Neural cell (in vitro differentiated cells): ENCODE data around the gene RFX2. TPM values are rescaled to one million over a fixed set of nuclear protein-coding genes. Genes with fewer than 3 reads are reported as not detected.
"Not testable (repeated sequence)": the region's sequence is repeated elsewhere in the genome, so short reads cannot be mapped to it uniquely, and the experiment has no call there.

Source experiments
- H2AFZ ChIP-seq: fragments of 200-600, 300-800 bp; sonication (generic), shearing (Covaris generic); 2 replicates; pipeline ENCODE4 v1.6.0; 2014; ENCODE audit warnings: low read depth, mild to moderate bottlenecking, antibody characterized with exemption, low read length, moderate library complexity
- H3F3A ChIP-seq: fragments of 200-600 bp; shearing (Covaris generic); 2 replicates; pipeline ENCODE4 v1.6.1; 2016; ENCODE audit warnings: mild to moderate bottlenecking, moderate library complexity, mixed read lengths, antibody characterized with exemption, low read length; ENCODE audit not compliant: insufficient read depth, poor library complexity, severe bottlenecking
- H3K27ac ChIP-seq: fragments of 200-600, 300-800 bp; sonication (generic), shearing (Covaris generic); 2 replicates; pipeline ENCODE4 v1.5.1; 2014; ENCODE audit warnings: mild to moderate bottlenecking, low read length, moderate library complexity
- H3K27me3 ChIP-seq: fragments of 300-800, 200-600 bp; sonication (generic), shearing (Covaris generic); 2 replicates; pipeline ENCODE4 v1.6.0; 2014; ENCODE audit warnings: mild to moderate bottlenecking, low read depth, low read length, moderate library complexity; ENCODE audit not compliant: insufficient read depth
- H3K36me3 ChIP-seq: fragments of 300-800, 200-600 bp; sonication (generic), shearing (Covaris generic); 2 replicates; pipeline ENCODE4 v1.5.1; 2014; ENCODE audit warnings: mild to moderate bottlenecking, antibody characterized with exemption, low read length, moderate library complexity; ENCODE audit not compliant: insufficient read depth
- H3K4me2 ChIP-seq: fragments of 300-800, 200-600 bp; sonication (generic), shearing (Covaris generic); 2 replicates; pipeline ENCODE4 v1.6.0; 2014; ENCODE audit warnings: mild to moderate bottlenecking, low read length
- H3K4me3 ChIP-seq: fragments of 300-800, 200-600 bp; sonication (generic), shearing (Covaris generic); 2 replicates; pipeline ENCODE4 v1.5.1; 2014; ENCODE audit warnings: mild to moderate bottlenecking, low read length, moderate library complexity
- H3K79me2 ChIP-seq: fragments of 200-600 bp; shearing (Covaris generic); replicated peaks from 2 replicates; pipeline ENCODE4 v1.6.0; 2014; ENCODE audit warnings: mild to moderate bottlenecking, low read length, moderate library complexity; ENCODE audit not compliant: insufficient read depth
- H3K9ac ChIP-seq: fragments of 300-800, 200-600 bp; sonication (generic), shearing (Covaris generic); 2 replicates; pipeline ENCODE4 v1.6.1; 2016; ENCODE audit warnings: mild to moderate bottlenecking, low read length, mixed read lengths
- H3K9me2 ChIP-seq: fragments of 200-600 bp; shearing (Covaris generic); 2 replicates; pipeline ENCODE4 v1.6.1; 2016; ENCODE audit warnings: mild to moderate bottlenecking, low read length, mixed read lengths; ENCODE audit not compliant: insufficient read depth
- H3K9me3 ChIP-seq: fragments of 200-600, 300-800 bp; sonication (generic), shearing (Covaris generic); 2 replicates; pipeline ENCODE4 v1.6.1; 2016; ENCODE audit warnings: mild to moderate bottlenecking, mixed run types, low read length, moderate library complexity, mixed read lengths
- H4K20me1 ChIP-seq: fragments of 200-600 bp; shearing (Covaris generic); 2 replicates; pipeline ENCODE4 v1.6.1; 2016; ENCODE audit warnings: mild to moderate bottlenecking, mixed run types; ENCODE audit not compliant: insufficient read depth
- CTCF ChIP-seq: fragments of 450-650 bp; IDR thresholded peaks from 2 replicates; pipeline ENCODE4 v1.5.1; 2014; ENCODE audit warnings: antibody characterized with exemption, mild to moderate bottlenecking, moderate library complexity; ENCODE audit not compliant: poor library complexity, severe bottlenecking
- EP300 ChIP-seq: fragments of 450-650 bp; conservative IDR thresholded peaks from 2 replicates; pipeline ENCODE4 v1.6.1; 2014; ENCODE audit warnings: antibody characterized with exemption, mild to moderate bottlenecking, moderate library complexity; ENCODE audit not compliant: poor library complexity, severe bottlenecking
- EZH2 ChIP-seq: fragments of 200-600, 300-800 bp; shearing (Covaris generic), sonication (generic); IDR thresholded peaks from 2 replicates; pipeline ENCODE4 v1.6.1; 2014; ENCODE audit warnings: antibody characterized with exemption, low read length, borderline replicate concordance, mild to moderate bottlenecking; ENCODE audit not compliant: insufficient read depth, poor library complexity, severe bottlenecking
- MXI1 ChIP-seq: fragments of 450-650 bp; conservative IDR thresholded peaks from 2 replicates; pipeline ENCODE4 v1.6.1; 2014; ENCODE audit warnings: antibody characterized with exemption, mild to moderate bottlenecking; ENCODE audit not compliant: poor library complexity, severe bottlenecking
- POLR2AphosphoS5 ChIP-seq: IDR thresholded peaks from 2 replicates; pipeline ENCODE4 v1.6.1; 2012
- RAD21 ChIP-seq: fragments of 450-650 bp; conservative IDR thresholded peaks from 2 replicates; pipeline ENCODE4 v1.6.1; 2014; ENCODE audit warnings: antibody characterized with exemption, mild to moderate bottlenecking, moderate library complexity
- SMC3 ChIP-seq: fragments of 450-650 bp; conservative IDR thresholded peaks from 2 replicates; pipeline ENCODE4 v1.6.1; 2014; ENCODE audit warnings: antibody characterized with exemption, mild to moderate bottlenecking, moderate library complexity; ENCODE audit not compliant: poor library complexity
- TAF1 ChIP-seq: IDR thresholded peaks from 2 replicates; pipeline ENCODE4 v1.6.1; 2012; ENCODE audit warnings: low read depth
- polyA plus RNA-seq: library from polyadenylated mRNA; depleted of rRNA; stranded (reverse); fragments of >200 nt; gene quantifications from 2 replicates; pipeline ENCODE4 v1.2.3, GENCODE V29; 2014

RFX2 gene
- polyA plus RNA-seq, 1 donor from 2014 or later = 0.69 TPM

DNA sequence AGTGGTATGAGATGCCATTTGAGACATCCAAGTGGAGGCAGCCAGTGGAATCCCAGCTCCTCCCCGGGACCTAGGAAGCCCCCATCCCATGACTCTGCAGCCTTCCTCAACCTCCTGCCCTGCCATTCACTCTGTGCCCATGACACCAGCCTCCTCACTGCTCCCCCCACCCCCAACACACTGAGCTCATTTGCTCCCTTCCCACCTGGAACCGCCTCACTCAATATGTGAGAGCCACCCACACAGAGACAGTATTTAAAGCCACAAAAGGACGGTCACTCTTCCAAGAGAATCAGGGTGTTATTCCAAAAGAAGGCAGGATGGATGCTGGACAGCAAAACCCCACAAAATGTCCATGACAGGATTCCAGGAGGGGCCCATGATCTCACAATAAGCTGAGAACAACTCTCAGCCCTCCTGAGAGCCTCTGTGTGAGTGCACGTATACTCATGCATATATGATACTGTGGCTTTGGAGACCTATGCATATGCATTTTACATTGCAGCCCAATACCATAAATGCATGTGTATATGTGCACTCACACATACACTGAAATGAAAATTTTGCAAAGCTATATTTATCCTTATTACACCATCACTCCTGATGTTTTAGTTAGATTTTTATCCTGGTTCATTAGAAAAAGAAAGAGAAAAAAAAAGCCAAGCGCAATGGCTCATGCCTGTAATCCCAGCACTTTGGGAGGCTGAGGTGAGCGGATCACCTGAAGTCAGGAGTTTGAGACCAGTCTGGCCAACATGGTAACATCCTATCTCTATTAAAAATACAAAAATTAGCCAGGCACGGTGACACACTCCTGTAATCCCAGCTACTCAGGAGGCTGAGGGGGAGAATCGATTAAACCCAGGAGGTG lies 121.5 kb downstream of the RFX2 start:
- Histone ChIP-seq H3K36me3 (no peaks in the 10 kb centered on the region), H3K4me2 (no peak overlapping the region), H4K20me1 (no peaks in the 10 kb centered on the region), H3F3A (no peaks in the 10 kb centered on the region), H3K9me3 (no peaks in the 10 kb centered on the region), H3K9ac (no peak overlapping the region), H3K27me3 (no peaks in the 10 kb centered on the region), H3K79me2 (no peaks in the 10 kb centered on the region), H3K9me2 (no peaks in the 10 kb centered on the region), H3K4me3 (no peak overlapping the region), H3K27ac (no peak overlapping the region), H2AFZ (no peak overlapping the region)
- TF ChIP-seq SMC3 (no peak), EP300 (no peak), CTCF (no peak), TAF1 (no peak), POLR2AphosphoS5 (no peak), MXI1 (no peak), EZH2 (no peak)

DNA sequence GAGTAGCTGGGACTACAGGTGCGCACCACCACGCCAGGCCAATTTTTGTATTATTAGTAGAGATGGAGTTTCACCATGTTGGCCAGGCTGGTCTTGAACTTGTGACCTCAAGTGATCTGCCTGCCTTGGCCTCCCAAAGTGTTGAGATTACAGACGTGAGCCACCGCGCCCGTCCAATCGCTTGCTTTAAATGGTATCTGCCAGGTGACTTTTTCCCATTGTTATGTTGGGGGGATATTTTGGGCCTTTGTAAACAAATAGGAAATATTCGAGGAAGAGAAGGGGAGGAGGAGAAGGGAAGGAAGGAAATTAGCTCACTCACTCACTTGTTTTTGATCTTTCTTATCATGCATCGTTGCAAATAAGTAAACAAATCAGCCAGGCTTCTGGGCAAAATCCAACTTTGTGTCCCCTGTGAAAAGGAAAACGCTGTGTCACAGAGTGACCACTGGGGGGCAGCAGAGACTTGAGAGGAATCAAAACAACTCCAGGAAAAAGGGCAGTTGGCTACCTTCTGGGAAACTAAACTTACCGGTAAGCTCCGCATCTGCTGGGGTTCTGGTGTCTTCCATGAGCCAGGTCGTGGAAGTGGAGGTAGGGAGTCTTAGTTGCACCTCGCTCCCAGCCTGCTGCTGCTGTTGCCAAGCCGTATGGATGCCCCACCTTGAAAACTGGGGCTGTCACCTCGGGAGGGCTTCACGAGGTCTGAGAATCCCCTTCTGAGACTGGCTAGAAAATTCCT lies 123.1 kb downstream of the RFX2 start:
- no peak overlapping the region for H3K9ac ChIP-seq
- H3K4me3 ChIP-seq = no peak overlapping the region
- H3K36me3 ChIP-seq = no peaks in the 10 kb centered on the region
- H3F3A ChIP-seq = no peaks in the 10 kb centered on the region
- H4K20me1 ChIP-seq = no peaks in the 10 kb centered on the region
- no peak overlapping the region for H2AFZ ChIP-seq
- no peak overlapping the region for H3K4me2 ChIP-seq
- H3K9me2 ChIP-seq = no peaks in the 10 kb centered on the region
- H3K27ac ChIP-seq = no peak overlapping the region
- no peaks in the 10 kb centered on the region for H3K27me3 ChIP-seq
- no peaks in the 10 kb centered on the region for H3K79me2 ChIP-seq
- H3K9me3 ChIP-seq = no peaks in the 10 kb centered on the region
- TF ChIP-seq EP300 = no peak
- peak; percentile 90 for TF ChIP-seq CTCF
- peak; percentile 85 for TF ChIP-seq RAD21
- peak; percentile 84 for TF ChIP-seq SMC3

GRCh38 chr19:5985837-5986236 lies 124.5 kb downstream of the RFX2 start:
- not testable (repeated sequence) for H3K4me3 ChIP-seq, H3K9me3 ChIP-seq, H4K20me1 ChIP-seq, H3K27ac ChIP-seq, H3K9ac ChIP-seq, H3K27me3 ChIP-seq, H3K9me2 ChIP-seq, H3K4me2 ChIP-seq, H2AFZ ChIP-seq, H3F3A ChIP-seq, H3K36me3 ChIP-seq, H3K79me2 ChIP-seq
